DMS 273 (cell line): ENCODE results near the gene TMEM185B.
"Not testable (repeated sequence)": the region's sequence is repeated elsewhere in the genome, so short reads cannot be mapped to it uniquely, and the experiment has no call there.

ENCODE experiments used
- DNase-seq: peaks from one replicate; lab custom pipeline; 2025; ENCODE audit not compliant: unreplicated experiment; lab: John Stamatoyannopoulos, UW

Gene TMEM185B

DNA sequence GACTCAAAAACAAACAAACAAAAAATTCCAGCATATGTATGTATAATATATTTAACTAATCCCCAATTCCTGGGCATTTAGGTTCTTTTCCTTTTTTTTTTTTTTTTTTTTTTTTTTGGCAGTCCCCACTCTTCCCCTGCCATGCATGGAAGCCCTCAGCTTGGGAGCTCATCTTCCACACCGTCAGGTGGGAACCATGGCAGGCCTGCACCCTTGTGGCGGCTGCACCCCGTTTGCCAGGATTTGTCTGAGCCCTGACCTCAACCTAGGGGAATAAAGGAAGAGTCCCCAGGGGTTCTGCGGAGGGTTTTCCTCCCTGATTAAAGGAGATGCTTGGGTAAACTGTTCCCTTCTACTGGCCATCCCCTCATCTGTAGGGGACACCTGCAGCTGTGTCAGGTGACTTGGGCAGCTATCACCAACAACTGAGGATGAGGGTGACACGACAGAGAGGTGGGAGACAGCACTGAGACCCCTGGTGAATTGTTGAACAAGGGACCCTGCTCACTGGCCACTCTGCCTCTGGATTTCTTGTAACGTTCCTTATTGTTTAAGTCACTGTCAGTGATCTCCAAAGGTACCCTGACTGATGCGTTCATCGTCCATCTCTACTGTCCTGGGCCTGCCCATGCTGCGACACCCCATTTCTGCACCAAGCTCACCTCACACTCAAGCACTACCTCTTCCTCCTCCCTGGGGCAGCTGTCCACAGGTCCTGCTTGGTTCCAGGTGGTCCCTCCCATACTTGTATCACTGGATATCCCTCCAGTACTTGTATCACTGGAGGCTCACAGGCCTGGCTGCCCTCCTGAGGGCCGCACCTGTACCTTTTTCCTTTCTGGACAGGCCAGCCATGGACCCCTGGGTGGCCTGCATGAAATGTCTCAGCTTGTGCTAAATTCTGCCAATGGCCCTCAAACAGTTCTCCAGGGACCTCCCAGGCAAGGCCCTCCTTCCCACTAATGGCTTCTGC, 14.5 kb downstream of the TMEM185B start:
- no peak for DNase-seq

DNA sequence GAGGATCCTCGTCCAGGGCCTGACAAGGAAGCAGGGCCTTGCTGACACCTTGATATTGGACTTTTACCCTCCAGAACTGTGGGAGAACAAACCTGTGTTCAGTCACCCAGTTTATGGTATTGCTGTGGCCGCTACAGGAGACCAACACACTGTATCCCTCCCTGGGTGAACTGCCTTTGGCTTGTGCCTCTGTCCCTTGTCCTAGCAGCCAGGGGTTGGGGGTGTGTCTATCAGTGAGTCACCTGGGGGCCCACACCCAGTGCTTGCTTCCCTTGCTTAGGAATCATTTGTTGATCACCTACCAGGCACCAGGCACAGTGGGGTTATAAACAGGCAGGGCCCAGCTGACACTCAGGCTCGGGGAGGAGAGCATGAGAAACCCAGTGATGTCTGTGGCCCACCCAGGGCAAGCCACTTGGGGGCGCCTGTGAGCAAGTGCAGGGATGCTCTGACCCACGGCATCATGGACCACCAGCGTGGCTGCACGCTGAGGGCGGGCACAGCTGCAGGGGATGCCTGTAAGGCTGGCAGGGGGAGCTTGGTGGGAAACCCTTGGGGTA, 17.1 kb downstream of the TMEM185B start:
- peak; percentile 33 for DNase-seq

DNA sequence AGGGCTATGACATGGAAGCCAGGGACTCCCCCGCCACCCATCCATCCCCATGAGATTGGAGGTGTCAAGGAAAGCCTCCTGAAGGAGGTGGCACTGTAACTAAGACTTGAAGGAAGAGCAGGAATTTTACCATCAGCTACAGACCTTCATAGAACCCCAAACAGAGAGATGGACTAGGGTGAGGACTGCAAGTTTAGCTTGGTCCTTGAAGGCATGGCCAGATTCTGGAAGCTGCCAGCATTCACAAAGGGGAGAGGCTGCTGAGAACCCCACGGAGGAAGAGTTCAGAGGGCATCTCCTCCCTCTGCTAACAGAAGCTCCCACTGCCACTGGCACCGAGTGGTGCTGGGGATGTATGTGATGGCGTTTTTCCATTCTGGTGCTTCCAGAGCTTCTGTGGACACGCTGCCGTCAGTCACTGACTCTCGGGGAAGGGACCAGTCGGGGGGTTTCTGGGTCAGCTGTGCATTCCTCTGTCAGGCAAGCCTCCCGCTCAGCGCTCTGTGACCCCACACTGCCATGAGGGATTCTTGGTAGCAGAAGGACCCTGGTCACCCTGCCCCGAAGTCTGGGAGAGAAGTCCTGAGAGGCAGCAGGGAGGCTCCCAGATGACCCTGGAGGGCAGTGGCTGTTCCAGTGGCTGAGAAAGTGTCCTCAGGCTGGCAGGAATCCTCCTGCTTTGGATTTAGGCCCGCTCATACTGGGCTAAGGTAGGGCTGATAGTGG, 18.1 kb downstream of the TMEM185B start:
- DNase-seq: no peak

DNA sequence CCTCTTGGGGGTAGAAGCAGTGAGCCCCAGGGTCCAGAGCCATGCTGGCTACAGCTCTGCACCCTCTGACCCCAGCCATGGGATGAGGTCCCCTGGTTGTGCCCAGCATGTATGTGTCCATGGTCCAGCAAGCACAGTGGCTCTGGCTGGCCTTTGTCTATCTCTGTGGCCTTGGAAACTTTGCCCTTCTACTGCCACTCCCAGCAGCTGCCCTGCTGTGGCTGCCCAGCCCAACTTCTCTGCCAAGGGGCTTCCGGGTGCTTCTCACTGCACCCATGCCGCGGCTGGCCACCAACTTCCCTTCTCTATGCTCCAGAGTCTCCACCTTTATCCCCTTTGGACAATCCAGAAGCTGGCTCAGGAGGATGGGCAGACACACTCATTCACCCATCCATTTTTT, 18.8 kb downstream of the TMEM185B start:
- DNase-seq: no peak

DNA sequence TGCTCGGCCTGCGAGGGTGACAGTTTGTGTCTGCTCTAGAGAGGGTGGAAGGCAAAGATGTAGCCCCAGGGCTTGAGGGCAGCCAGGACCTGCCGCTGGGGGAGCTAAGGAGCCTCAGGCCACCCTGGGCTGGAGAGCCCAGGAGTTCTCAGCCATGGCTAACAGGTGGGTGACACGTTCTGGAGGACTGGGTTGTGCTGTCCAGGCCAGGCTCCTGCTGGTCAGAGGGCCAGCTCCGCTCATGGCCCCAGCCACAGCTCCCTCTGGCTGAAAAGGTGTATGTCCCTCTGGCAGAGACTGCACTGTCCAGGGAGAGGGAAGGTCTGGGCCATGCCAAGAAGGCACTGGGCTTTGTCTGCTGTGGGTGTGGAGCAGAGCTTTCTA, 19.2 kb downstream of the TMEM185B start:
- DNase-seq: peak; percentile 28

DNA sequence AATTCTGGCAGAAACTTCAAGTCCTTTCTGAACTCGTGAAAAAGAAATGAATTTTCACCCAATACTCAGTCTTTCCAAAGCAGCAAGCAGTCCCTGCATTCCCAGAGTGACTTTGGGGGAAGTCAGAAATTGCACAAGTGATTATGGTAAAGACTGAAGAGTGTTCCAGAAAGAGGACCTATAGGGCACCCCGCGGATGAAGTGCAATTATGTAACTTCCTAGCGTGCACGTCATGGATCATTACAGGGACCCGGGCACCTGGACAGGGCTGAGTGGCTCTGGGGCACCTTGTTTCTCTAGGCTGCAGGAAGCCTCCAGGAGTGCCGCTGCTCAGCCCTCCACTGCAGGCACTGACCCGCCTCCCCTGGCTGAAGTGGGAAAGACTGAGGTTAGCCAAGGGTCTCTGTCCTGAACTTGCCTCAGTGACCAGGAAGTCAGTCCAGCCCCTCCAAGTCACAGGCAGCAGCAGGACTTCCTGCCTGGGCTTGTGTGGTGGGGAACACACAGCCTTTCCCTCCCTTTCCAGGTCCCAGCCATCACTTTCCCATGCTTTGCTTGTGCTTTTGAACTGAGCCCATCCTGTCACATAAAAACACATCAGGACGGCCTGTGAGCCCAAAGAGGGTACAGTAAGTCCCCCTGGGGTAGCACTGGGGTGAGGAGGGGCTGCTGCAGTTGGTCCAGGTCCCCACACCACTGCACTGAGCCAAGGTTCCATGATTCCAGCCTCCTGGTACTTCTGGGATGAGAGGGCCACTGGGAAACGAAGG, 19.8 kb downstream of the TMEM185B start:
- DNase-seq: no peak

DNA sequence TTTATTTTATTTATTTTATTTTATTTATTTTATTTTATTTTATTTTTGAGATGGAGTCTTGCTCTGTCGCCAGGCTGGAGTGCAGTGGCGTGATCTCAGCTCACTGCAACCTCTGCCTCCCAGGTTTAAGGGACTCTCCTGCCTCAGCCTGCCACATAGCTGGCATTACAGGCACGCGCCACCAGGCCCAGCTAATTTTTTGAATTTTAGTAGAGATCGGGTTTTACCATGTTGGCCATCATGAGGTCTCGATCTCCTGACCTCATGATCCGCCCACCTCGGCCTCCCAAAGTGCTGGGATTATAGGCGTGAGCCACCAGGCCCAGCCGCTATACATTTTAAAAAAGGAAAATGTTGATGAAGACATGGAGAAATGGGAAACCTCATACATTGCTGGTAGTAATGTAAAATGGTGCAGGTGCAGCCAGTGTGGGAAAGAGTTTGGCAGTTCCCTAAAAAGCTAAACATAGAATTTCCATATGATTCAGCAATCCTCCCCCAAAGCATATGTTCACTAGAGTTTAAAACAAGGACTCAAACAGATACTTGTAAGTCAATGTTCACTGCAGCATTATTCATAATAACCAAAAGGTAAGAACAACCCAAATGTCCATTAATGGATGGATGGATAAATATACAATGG, 23.3 kb downstream of the TMEM185B start:
- DNase-seq: not testable (repeated sequence)

DNA sequence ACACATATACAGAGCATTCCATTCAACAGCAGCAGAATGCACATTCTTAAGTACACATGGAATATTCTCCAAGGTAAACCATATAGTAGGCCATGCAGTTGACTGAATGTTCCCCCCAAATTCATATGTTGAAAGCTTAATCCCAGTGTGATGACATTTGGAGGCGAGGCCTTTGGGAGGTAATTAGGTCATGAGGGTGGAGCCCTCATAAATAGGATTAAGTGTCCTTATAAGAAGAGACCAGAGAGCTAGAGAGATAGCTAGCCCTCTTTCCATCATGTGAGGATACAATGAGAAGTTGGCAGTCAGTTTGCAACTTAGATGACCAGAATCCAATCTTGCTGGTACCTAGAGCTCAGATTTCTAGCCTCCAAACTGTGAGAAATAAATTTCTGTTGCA, 27.6 kb downstream of the TMEM185B start:
- DNase-seq: no peak

DNA sequence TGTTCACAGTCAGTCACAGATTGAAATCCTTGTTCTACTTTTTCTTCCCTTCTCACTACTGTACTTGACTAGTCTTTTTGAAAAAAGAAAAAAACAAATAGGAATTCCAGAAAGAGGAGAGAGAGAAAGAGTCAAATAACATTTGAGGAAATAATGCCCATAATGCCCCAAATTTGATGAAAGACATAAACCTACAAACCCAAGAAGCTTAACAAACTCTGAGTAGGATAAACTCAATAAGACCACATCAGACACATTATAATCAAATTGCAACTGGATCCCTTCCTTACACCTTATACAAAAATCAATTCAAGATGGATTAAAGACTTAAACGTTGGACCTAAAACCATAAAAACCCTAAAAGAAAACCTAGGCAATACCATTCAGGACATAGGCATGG, 30.9 kb downstream of the TMEM185B start:
- no peak for DNase-seq

DNA sequence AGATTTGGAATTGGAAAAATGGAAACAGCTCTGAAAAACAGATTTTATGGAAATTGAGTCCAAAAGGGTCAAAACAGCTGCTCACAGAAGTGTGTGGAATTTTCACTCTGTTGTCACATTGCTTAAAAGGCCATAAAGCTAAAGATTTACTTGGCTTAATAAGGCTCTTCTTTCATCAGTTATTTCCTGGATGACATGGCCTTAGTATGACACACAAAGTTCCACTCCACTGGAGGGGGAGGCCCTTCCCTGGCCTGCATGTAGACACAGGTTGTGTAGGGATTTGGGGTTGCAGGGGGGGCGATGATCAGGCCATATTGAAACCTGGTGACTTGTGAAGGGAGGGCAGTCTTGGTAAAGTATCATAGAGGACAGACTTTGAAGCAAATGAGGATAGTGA, 34.0 kb downstream of the TMEM185B start:
- no peak for DNase-seq

DNA sequence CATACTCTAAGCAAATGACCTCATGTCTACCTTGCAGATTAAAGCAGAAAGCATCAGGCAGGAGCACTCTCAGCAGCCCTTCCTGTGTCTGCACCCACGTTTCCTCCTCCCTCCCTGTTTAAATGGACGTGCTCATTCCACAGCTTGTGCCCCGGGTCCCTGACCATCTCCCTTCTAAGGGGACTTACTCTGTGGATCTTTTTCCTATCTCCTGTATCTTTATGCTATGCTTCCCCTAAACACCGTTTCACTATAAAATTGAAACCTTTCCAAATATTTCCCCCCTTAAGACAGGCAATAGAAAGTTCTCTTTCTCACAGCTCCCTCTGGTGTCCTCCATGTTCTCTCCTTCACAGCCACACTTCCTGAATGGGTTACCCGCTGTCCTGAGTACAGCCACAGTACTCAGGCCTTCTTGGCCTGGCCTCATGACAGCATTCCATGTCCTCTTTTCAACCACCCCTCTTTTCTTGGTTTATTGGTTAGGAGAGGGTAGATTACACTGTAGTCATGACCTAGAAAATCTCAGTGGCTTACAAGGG, 41.1 kb downstream of the TMEM185B start:
- no peak for DNase-seq

DNA sequence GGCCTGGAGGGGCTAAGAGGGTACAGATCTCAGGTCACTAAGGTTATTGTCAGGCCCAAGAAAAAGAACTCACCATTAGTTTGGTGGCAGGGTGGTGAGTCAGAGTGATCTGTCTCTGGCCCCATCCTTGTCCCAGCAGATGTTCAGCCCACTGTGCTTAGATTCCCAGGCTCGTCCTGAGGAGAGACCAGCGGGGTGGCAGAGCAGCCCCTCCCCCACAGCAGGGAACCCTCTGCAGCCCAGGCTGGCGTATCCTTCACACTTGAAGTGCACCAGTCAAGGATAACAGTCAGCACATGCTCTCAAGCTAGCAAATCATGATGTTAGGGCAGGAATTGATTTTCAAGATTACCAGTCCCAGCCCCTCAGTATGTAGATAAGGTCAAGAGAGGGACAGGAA, 43.1 kb downstream of the TMEM185B start:
- DNase-seq: no peak

DNA sequence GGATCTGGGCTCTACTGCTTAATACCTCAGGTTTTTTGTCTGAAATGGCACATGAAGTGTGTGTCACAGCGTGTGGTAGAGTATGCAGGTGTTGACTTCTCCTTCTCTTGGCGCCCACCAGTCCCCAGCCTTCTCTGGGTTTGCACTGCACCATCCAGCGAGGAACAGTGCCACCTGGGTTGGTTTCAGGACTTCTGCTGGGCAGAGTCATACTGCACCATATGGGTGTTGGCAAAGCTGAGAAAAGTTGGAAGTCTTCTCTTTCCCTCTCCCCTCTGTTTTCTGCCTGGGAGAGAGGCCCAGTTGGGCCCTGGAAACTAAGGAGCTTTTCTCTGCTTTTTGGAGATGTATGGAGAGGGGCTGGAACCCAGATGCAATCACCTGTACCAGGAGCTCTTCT, 43.8 kb downstream of the TMEM185B start:
- DNase-seq: no peak

DNA sequence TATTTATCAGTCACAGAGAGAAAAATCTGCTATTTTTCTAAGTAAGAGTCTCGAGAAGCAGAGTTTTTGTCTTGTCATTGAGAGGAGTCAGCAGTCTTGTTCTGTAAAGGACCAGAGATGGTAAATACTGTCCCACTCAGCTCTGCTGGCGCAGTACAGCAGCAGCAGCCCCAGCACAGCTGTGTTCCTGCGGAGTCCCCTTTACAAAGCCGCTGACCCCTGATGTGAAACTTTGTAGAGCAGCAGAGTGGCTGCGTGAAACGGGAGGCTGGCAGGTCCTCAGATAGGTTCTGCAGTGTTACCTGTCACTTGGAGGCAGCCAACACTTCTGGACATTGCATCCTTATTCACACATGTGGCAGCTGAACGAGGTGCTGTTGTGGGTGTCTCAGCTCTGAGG, 45.2 kb downstream of the TMEM185B start:
- DNase-seq: no peak

DNA sequence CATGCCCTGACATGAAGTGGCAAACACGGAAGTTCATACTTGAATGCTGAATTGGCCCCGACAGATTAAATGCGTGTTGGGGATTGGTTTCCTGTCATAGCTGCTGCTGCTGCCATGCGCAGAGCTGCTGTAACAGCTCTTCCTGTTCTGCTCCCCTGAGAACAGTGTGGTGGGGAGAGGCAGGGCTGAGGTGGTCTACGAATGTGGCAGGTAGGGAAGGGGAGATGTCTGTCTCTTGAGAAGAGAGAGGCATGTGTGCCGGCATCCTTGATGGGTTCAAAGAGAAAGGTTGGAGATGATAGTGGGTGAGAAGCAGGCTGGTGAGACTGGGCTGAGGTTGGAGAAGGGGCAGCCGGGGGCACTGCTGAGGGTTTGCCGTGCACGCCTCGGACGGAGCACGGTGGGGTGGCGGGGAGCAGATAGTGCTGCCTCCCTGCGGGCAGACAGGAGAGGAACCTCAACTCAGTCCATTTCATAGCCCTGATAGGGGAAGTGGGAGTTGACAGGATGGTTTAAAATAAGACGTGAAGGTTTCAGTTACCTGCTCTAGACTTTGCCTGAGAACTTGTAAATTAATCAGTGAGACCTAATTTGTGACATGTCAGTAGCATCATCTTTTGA, 46.1 kb downstream of the TMEM185B start:
- no peak for DNase-seq

DNA sequence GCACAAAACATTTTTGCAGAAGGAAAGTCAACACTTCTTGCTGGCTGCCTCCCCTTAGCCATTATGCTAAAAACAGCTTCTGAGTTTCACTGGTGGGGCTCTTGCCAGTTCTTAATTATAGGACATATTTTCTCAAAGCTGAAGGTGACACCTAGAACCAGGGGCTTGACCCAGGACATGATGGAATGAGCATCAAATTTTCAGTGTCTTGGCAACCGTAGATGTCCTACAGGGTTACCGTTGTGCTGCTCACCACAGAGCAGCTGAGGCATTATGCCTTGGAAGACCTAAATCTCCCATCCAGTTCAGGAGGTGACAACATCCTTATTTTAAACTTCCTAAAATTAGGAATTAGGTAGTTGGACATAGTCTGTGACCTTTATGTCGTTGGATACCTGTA, 46.7 kb downstream of the TMEM185B start:
- DNase-seq: no peak

DNA sequence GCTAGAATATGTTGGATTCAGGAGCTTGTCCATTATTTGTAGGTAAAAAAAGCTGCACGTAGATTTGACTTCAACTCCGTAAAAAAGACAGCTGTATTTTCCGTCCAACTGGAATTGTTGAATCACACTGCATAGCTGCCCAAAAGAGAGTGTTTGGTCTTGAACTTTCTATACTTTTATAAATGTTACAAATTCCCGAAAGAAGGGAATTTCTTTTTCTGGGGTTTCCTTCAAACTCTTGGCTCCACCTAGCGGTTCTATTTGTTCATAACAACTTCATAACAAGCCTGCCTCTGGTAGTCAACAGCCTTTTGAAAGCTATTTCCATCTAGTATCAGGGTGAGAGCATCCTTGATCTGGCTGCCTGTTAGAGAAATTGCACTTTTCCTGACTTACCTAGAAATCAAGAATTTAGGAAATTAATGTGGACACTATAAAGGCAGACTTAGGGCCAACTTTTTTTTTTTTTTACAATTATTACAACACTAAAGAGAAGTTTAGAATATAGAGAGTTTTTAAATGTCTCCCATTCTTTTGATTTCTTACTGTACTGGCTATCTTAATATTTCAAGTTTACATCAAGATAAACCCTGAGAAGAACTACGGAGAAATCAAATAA, 48.1 kb downstream of the TMEM185B start:
- DNase-seq: peak; percentile 75
